GM18502 (cell line): ENCODE measurements around the gene XPO6.

Source experiments
- ATAC-seq: cut with Tn5 transposase; IDR thresholded peaks from one replicate; pipeline ENCODE4 v1.9.1; 2021; ENCODE audit warnings: mild to moderate bottlenecking; ENCODE audit not compliant: unreplicated experiment, poor library complexity

Gene XPO6

GRCh38 chr16:28162326-28162877, 49.4 kb downstream of the XPO6 start:
- no peak for ATAC-seq

GRCh38 chr16:28161626-28162025, 50.1 kb downstream of the XPO6 start:
- ATAC-seq: no peak

- ATAC-seq: no peak
These were observed 53.6 kb downstream of the XPO6 start for GRCh38 chr16:28158136-28158535.

- ATAC-seq: no peak
These were observed 55.6 kb downstream of the XPO6 start for GRCh38 chr16:28156056-28156680.

- no peak for ATAC-seq
These were observed 56.5 kb downstream of the XPO6 start for GRCh38 chr16:28155293-28155692.

- no peak for ATAC-seq
These were observed 60.6 kb downstream of the XPO6 start for GRCh38 chr16:28151180-28151579.

- ATAC-seq: no peak
These were observed 62.5 kb downstream of the XPO6 start for GRCh38 chr16:28149011-28149888.

GRCh38 chr16:28146536-28146935, 65.2 kb downstream of the XPO6 start:
- no peak for ATAC-seq

- ATAC-seq: no peak
These were observed 66.0 kb downstream of the XPO6 start for GRCh38 chr16:28145796-28146195.

GRCh38 chr16:28140788-28141618, 70.8 kb downstream of the XPO6 start:
- peak; percentile 70 for ATAC-seq

GRCh38 chr16:28139530-28139929, 72.2 kb downstream of the XPO6 start:
- ATAC-seq: no peak

GRCh38 chr16:28136751-28137434, 74.9 kb downstream of the XPO6 start:
- no peak for ATAC-seq

- no peak for ATAC-seq
These were observed 78.1 kb downstream of the XPO6 start for GRCh38 chr16:28133666-28134065.

GRCh38 chr16:28131743-28132393, 79.9 kb downstream of the XPO6 start:
- no peak for ATAC-seq

- ATAC-seq: no peak
These were observed 80.6 kb downstream of the XPO6 start for GRCh38 chr16:28131181-28131580.

GRCh38 chr16:28130099-28131088, 81.4 kb downstream of the XPO6 start:
- no peak for ATAC-seq

GRCh38 chr16:28126684-28127620, 84.8 kb downstream of the XPO6 start:
- no peak for ATAC-seq
